Sigmoid colon (tissue), 4 donors: Measurements from ENCODE around the gene CNPY1.

Experiments
- CTCF ChIP-seq, 4 experiments: fragments of 450-650 bp in 3 of 4; fragments of 200-600 bp in 1 of 4; IDR thresholded peaks; one replicate each; pipeline ENCODE4 v1.5.1; 2016 to 2019; ENCODE audit warnings: antibody characterized with exemption in 4 of 4, mild to moderate bottlenecking in 3 of 4, moderate library complexity in 2 of 4
- POLR2A ChIP-seq, 2 donors: fragments of 450-650 bp; IDR thresholded peaks; one replicate each; pipeline ENCODE4 v1.6.1; 2016; ENCODE audit warnings: antibody characterized with exemption in 2 of 2, mild to moderate bottlenecking in 2 of 2, moderate library complexity in 2 of 2
- POLR2AphosphoS5 ChIP-seq, 4 donors: sonication (generic); formaldehyde crosslinking; IDR thresholded peaks; one replicate each; pipeline ENCODE4 v1.6.1; 2017; ENCODE audit warnings: antibody characterized with exemption in 4 of 4

- no peak for TF ChIP-seq CTCF (IDR thresholded peaks at IDR 0.05)
- no peak for TF ChIP-seq POLR2AphosphoS5 (IDR thresholded peaks at IDR 0.05)
- TF ChIP-seq POLR2A (IDR thresholded peaks at IDR 0.05): no peak
These were observed 23.3 kb upstream of the CNPY1 start for GRCh38 chr7:155569681-155570080.
